Activated CD4-positive, alpha-beta T cell treated with anti-CD3 and anti-CD28 coated beads for 48 hours (primary cell): ENCODE results near the gene EPHA4.

Source experiments
- DNase-seq: peaks from one replicate; pipeline ENCODE4 v3.0.0-alpha.2; 2020

The EPHA4 gene

DNA sequence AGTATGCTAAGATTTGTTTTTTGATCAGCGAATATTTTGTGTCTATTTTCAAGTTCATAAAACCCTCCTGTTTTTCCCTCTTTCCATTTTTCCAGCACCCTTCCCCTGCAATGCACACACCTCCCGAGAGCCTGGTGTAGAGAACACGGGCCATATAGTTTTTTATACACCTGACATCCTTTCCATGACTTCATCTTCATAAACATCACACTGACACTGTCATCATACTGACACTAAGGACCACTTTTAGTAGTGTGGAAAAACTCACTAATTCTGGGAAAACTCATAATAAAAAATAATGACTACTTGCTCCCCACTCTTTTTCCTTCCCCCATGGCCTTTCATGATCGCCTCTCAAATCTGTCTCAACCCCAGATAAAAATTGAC, 70.2 kb downstream of the EPHA4 start:
- no peak for DNase-seq

DNA sequence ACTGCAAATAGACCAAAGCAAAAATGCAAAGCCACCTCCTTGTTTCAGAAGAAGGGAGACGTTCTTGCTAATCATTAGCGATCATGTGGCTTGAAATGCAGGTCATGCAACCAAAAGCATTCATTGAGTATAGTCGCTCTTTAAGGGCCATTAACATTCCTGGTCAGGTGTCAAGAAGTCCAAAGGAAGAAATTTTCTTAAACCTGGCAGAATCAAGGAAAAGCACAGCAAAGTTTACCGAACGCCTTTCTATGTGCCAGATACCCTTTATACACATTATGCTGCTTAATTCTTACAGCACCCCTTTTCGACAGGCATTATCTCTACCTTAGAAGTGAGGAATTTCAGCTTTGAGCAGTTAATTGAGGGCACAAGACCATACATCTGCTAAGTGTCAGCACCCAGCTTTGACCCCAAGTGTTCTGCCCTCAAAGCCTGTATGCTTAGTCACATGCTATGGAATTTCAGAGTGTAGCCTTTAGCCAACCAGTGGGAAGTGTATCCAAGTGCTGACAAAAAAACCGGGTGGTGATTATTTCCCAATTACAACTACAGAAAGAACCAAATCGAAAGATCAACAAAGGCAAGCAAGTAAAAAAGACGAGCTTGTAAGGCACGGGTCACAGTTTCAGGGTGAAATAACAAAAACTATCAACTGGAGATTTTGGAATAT, 70.8 kb downstream of the EPHA4 start:
- no peak for DNase-seq

DNA sequence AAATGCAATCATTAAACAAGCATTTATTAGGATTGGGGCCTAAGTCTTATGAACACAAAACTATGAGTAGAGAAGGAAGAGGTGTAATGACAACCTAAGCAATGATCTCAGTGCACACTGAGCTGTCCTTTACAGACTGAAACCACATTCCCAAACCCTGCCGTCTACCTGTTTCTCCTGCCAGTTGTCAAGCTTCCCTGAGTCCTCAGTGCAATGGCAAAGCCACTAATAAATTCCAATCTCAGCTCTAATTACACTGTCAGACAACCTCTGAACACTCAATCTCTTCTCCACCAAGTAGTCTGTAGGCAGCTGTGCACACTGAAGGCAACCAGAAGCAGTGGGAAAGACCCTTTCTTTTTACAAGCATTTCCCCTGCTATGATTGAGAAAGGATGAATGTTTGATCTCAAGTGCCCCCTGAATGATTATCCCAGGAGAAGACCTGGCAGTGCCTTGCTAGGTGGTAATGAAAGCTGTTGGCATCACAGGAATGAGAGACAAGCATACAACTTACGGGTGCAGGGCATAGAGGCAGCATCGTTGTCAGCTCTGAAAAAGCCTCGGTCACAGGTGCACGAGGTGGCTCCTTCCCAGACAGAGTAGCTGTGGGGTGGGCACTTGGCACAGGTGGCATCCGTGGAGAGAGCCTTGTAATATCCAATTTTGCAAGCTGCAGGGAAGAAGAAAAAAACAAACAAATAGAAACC, 71.4 kb downstream of the EPHA4 start:
- no peak for DNase-seq

DNA sequence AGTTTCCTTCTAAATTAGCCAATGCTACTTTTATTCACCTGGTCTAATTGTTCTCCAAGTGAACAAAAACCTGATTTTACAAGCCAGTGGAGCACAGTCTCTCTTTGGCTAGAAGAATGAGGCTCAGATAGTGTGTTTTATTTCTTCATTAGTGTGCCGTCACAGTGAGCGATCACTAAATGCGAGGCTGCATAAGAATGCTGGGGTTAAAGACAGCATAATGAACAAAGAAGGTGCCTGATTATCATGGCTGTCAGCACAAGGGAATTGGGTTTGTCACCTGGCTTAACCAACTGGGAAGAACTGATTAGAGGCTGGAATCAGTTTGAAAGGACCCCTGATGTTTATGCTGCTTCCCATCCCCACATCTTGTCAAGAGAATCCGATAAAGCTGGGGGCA, 76.4 kb downstream of the EPHA4 start:
- no peak for DNase-seq

DNA sequence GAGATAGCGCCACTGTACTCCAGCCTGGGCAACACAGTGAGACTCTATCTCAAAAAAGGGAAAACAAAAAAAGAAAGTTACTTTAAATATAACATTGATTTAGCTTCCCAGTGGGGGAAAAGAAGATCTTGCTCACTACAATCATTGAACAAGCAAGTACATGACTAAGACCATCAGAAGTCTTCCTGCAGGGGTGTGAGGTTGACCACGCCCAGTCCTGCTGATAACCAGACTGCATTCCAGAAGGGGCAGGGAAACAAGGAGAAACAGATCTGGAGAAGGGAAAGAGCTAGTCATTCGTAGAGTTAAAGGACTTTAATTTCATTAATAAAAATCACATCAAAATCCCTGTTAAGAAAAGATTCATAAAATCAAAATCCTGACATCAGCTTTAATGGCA, 77.5 kb downstream of the EPHA4 start:
- no peak for DNase-seq

DNA sequence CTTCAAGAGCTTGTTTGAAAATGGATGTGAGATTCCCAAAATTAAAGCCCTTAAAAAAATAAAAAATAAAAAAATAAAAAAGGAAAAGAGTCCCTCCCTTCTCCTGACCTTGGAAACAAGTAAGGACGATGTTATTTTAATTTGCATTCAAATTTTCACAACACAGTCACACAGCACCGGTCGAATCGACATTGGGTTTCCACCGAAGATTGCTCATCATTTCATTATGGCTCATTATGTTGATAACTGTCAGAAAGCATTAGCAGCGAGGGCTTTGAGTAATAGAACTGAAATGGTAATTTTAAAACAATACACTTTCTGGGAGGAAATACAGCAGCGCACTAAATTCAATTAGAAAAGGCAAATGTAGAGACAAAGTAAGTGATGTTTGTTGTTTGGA, 78.7 kb downstream of the EPHA4 start:
- DNase-seq, result no peak

DNA sequence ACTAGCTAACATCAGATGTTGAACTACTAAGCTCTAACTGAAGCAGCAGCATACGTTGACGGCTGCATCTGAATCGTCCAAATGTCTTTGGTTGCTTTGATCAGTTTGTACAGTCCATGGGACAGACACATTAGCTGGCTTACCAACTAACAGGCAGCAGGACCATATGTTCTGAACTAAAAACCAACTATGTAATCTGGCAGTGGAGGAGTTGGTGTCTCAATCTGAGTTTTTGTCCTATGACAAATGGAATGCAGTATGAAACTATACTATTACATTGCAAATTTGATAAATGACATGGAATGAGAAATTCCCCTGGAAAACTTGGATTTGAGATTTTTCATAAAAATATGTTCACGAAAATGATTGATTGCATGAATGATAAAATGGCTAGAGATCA, 79.5 kb downstream of the EPHA4 start:
- DNase-seq, result no peak

DNA sequence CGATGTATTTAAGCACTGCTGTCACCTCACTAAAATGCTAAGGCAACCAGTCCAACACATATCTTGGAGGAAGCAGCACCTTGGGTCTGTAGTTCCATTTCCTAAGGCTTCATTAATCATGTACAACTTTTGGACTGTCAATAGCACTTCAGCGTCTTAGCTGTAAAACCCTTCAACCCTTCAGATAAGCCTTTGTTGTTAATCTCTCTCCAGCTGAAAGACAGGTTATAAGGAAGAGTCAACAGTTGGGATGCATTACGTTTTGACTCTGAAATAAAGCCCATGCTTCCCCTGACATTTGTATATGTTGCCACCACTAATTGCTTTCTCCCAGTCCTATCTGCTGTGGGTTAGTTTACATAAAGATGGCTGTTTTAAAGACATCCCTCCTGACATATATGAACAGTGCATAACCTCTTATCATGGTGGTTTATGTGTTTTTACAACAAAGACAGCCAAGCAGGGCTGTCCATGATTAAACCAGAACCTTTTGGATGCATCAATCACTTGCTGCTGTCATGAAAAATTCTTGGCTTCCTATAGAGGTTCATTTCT, 81.5 kb downstream of the EPHA4 start:
- no peak for DNase-seq

DNA sequence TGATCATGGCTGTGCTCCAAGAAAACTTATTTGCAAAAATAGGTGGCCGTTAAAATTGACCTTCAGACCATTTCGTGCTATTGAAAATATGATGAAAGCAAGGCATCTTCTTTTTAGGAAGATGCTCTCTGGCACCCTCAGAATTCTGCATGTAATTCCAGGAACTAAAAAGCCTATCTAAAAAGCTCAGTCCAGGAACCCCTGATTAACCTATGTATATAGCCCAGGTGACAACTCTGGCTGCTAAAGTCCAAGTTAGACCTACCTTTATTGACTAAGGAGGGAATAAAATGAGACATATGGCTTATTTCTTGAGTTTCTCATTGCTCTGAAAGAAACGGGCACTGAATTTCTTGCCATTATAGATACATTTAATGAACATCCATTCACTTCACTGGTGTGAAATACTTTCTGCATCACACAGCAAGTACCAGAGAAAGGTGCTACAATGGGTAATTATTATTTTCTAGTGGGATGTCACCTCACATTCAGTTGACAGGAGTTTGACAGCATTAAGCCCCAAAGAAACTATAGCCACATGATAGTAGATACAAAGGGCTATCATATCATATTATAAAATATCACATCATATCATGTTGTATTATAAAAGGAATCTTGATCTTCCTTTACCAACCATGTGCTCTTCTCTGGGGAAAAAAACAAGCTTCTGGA, 83.8 kb downstream of the EPHA4 start:
- no peak for DNase-seq

DNA sequence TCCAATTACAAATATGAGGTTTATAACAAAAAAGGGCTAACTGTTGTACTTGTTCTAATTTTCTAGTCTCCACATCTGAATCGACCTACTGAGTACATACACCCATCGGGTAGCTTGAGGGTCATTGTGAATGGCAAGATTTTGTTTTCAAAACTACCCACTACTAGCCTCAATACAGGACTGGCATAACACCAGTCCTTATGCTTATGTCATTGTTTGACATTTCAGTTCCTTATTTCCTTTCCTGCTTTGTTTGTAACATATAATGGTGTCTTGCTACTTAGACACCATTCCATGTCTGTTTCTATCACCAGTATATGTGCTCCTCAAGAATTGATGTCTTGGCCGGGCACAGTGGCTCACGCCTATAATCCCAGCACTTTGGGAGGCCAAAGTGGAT, 86.0 kb downstream of the EPHA4 start:
- no peak for DNase-seq

DNA sequence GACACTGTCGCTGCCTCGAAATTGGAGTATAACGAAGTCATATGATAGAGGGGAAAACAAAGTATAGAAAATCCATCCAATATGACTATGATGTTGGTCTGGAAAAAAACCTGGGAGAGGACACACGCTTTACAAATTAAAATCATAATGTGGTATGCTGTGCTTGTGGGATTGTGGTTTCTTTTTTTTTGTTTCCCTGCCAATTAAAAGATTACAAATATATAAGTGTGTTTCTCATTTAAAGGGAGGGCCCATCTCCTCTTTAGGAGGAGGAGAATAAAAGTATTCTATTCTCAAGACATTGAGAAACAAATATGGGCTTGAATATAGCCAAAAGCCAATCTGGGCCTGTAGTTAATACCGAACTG, 86.6 kb downstream of the EPHA4 start:
- no peak for DNase-seq

DNA sequence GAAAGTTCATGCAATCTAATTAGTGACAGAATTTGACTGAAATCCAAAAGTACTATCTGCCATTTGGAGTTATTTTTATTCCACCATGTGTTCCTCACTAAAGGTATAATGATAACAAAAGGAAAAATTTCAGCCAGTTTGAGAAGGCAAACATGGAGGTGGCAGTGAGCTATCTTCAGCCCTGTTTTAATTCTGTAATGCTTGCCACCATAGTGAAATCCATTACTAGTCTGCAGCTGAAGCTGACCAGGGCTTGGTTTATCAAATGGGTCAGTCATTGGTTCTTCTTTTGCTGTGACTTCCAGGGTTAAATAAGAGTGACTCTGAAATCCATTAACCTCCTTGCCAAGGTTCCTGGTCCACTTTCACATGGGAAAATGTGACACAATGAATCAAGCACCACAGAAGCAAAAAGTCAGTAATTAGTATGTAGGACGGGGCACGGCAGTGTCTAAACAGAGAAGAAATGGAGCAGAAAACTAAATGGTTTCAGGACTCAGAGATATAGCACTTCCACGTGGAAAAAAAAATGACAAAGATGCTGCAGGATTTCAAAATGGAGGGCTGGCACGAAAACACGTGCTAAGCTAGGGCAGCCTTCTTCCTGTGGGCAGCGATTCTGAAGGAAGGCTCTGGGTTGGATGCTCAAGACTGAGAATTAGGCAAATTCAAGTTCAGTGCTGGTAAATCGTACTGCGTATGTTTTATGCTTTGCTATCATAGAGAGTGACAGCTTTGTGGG, 87.2 kb downstream of the EPHA4 start:
- DNase-seq, result no peak

DNA sequence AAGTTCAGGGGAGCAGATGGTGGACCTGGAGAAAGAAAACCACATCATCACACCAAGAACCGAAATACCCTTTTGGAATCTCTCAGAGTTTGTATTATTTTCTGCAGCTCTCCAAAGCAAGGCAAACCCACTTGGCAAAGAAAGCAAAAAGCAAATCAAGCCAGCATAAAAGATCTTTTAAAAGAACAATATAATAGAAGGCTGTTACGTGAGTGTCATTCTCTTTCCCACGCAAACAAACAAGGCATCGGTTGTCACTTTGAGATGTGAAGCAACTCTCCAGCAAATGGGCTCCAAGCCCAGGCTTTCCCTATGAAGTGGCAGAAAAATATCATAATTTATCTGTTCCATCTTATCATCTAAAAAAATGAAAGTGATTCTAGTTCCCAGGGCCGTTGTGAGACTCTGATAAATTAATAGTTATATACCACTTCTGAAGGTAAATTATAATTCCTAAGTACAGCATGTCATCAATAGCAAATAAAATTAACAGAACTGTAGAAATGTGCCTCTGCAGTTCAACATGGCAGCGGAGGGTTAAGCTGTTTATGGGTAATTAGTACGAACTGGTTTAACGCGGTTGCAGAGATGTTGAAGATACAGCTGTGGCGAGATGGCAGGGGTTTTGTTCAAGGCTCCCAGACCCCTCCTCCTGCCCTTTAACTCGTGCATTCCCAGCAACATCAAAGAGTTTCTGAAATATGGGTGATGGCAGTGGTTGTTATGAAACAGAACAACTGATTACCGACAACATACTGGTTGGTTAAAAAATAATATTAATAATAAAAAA, 89.2 kb downstream of the EPHA4 start:
- DNase-seq, result no peak

DNA sequence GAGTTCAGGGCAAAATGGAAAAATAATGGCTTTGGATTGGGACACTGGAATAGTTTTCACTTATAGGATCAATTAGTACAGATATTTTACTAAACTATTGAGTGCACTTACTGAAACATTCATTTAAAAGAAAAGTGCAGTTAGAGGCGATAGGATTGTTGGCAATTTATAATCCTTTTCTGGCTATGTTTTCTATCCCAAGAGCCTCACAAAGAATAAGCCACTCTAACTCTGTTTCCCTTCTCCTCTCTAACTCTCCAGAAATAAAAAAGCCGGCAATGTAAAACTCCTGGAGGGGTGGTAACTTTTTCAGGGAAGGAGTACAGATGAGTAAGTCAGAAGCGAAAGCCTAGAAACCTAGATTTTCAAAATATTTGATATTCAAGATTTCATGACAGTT, 91.3 kb downstream of the EPHA4 start:
- DNase-seq, result no peak

DNA sequence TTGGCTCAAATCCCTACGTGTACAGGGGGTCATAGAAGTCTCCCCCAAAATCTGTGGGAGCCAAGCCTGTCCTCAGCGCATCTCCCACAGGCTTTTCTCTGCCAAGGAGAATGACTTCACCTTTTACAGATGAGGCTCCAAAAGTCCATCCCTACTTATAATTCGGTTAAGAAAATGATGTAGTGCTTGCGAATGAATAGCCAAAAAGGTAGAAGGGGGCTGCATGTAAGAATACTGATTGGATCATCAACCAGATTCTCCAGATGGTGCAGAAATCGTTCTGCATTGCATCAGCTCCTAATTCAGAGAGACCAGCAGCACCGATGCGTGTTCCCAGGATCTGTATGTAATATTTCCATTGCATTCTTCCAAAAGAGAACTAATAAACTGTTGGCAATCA, 91.9 kb downstream of the EPHA4 start:
- DNase-seq, result no peak

DNA sequence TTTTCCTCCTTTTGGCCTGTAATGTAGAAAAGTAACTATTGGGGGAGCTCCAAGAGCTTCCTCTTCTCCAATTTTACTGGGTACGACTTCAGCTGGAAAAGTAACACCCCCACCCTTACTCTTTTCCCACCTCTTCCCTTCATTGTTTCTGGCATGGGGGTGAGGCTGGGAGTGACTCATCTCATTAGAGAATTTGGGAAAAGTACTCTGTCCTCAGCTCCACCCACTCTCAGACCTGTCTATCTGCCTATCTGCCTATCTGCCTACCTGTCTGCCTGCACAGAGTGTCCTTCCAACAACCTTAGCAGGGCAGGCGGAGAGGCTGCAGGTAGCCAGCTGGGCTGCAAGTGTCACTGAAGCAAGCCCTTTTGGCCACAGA, 93.6 kb downstream of the EPHA4 start:
- DNase-seq, result no peak

DNA sequence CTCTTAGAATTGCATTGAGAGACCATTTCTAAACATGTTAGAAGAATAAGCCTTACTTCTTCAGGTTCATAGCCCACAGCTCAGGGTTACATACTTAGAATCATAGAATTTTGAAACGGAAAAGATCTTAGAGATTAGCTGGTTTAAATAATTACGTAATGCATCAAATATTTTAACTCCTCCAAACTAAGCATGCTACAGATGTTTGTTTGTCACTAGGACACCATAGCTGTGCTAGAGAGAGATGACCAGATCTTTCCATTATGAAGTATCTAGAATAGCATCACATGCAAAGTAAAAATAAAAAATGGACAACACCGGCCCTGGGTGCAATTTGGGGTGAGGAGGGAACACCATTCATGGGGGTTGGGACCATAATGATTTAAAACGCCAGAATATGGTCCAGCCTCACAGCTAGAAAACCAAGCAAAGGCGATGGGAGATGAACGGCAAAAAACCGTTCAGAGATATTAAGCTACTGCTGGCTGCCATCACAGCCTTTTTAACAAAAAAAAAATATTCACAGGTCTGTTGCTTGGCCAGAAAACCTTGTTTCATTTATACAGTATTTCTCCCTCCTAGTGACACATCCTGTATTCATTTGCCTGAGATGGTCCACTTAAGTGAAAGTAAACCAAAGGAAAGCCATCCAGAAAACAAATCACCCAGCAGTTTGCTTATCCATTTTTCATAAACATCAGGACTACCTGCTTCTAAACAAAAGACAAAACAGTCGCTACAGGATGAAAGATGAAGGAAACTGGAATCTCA, 94.2 kb downstream of the EPHA4 start:
- no peak for DNase-seq

DNA sequence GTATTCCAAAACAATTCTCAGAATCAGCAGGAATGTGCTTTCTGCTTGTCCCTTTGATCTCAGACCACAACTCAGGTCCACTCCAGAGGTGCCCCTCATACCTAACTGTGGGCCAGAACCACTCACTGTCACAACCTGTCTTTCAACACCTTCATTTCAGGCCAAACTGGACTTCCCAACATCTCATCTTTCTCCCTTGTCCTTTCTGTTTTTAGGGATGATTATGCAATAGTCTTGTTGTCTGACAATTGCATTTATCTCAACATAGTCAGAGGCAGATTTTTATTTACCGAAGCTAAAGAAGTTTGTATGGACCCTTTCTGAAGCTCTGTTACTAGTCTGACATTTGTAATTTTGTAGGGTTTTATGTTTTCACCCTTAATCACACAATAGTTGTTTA, 95.9 kb downstream of the EPHA4 start:
- DNase-seq, result no peak

DNA sequence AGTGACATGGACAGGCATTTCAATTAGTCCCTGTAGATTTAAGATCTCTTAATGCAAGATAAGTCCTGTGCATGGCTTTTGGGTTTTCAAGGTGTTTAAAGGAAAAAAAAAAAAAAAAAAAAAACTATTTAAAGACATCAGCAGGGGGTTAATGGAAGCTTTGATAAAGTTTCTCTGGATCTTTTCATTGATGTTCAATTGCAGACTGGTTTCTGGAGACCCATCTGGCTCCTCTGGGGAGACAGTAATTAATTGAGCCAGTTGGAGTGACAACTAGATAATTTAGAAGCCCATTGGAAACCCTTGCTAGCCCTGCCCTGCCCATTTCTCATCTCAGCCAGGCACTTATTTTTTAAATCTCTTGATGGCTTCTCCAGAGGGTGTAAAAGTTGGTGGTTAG, 98.7 kb downstream of the EPHA4 start:
- no peak for DNase-seq

DNA sequence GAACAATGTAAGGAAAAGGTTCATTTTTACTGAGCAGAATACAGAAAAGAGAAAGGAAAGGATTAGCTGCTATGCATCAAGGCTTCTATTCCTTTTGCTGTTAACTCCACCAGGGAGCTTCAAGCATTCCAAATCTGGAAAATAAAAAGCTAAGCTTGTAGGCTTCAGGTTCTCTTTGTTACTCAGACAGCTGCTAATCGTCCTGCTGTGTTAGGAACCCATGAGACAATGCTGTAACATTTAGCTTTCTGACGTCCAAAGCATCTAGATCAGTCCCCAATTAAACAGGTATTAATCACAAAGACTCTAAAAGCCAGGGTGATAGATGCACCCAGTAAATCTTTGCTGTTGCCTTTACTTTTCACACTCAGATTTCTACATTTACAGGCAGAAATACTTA, 103.8 kb downstream of the EPHA4 start:
- no peak for DNase-seq

DNA sequence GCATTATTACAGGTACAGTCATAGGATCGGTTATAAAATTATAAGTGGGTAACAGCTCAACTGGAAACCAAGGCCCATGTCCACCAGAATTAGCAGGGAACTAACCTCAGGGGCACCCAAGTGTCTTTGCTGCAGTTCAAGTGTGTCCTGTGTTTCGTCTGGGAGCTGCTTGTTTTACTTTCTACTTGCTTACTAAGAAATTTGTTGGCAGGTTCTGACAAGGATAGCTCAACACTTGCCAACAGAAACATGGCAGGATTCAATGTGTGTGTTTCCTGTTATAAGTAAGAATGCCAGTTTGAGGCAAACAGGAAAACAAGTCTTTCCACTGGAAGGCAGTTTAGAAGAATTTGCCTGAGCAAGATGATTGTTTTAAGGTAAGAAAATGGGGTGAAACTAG, 104.5 kb downstream of the EPHA4 start:
- DNase-seq, result no peak

DNA sequence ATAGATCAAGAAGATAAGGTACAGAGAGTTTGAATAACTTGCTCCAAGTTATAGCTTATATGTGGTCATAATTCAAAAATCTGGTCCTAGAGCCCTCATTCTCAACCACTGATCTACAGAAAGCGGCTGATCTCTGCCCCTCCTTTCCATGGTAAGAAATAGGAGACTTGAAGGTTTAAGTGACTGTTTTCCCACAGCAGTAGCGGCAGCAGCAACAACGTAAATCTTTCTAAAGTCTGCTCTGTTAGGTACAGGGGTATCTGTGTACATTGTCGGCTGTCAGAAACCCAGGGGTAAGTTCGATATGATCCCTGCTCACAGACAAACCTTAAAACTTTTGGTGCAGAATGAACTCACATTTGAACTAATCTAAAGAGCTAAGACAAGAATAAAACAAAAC, 105.4 kb downstream of the EPHA4 start:
- DNase-seq, result no peak
